HepG2 (cell line): ENCODE measurements around the gene YLPM1. TPM values are rescaled to one million over a fixed set of nuclear protein-coding genes. Genes with fewer than 3 reads are reported as not detected.
A peak's percentile ranks its signal among the peaks of the same experiment; 100 is the strongest.

Source experiments
- DNMT3B ChIP-seq: conservative IDR thresholded peaks from 2 replicates; pipeline ENCODE4 v1.6.1; 2016; ENCODE audit warnings: missing biosample characterization, control low read depth
- ELF4 ChIP-seq: sonication (generic); formaldehyde crosslinking; IDR thresholded peaks from 2 replicates; pipeline ENCODE4 v1.5.0; 2020; ENCODE audit warnings: missing genetic modification reagents, mild to moderate bottlenecking, moderate library complexity, borderline replicate concordance
- FOXJ3 ChIP-seq: sonication (generic); formaldehyde crosslinking; IDR thresholded peaks from 2 replicates; pipeline ENCODE4 v1.4.0; 2020; ENCODE audit warnings: missing genetic modification reagents, mild to moderate bottlenecking, borderline replicate concordance
- MAFF ChIP-seq: IDR thresholded peaks from 2 replicates; pipeline ENCODE4 v1.6.1; 2011; ENCODE audit warnings: low read depth, low read length, improper control_type of control experiment
- MXD3 ChIP-seq: IDR thresholded peaks from 2 replicates; pipeline ENCODE4 v1.6.1; 2016; ENCODE audit warnings: mild to moderate bottlenecking, missing biosample characterization, missing genetic modification reagents
- NFIC ChIP-seq: IDR thresholded peaks from 2 replicates; pipeline ENCODE4 v1.6.1; 2012; ENCODE audit warnings: mild to moderate bottlenecking, low read length, inconsistent platforms
- SCMH1 ChIP-seq: sonication (generic); formaldehyde crosslinking; IDR thresholded peaks from 2 replicates; pipeline ENCODE4 v1.9.0; 2021; ENCODE audit warnings: missing genetic modification reagents, mild to moderate bottlenecking, borderline replicate concordance
- TARDBP ChIP-seq: sonication (generic); formaldehyde crosslinking; IDR thresholded peaks from 2 replicates; pipeline ENCODE4 v1.8.0; 2022; ENCODE audit warnings: mild to moderate bottlenecking, missing genetic modification reagents
- ZNF407 ChIP-seq: sonication (generic); formaldehyde crosslinking; IDR thresholded peaks from one replicate; pipeline ENCODE4 v1.5.1; 2020; ENCODE audit warnings: mild to moderate bottlenecking, missing genetic modification reagents; ENCODE audit errors: not compliant biosample characterization
- ZNF589 ChIP-seq: sonication (generic); formaldehyde crosslinking; conservative IDR thresholded peaks from 2 replicates; pipeline ENCODE4 v1.8.0; 2022; ENCODE audit warnings: mild to moderate bottlenecking, moderate library complexity, missing genetic modification reagents
- ZNF724P ChIP-seq: sonication (generic); formaldehyde crosslinking; IDR thresholded peaks from 2 replicates; pipeline ENCODE4 v1.8.0; 2022; ENCODE audit warnings: missing genetic modification reagents, borderline replicate concordance
- ZNF790 ChIP-seq: sonication (generic); formaldehyde crosslinking; IDR thresholded peaks from 2 replicates; pipeline ENCODE4 v1.8.0; 2022; ENCODE audit warnings: missing genetic modification reagents, mild to moderate bottlenecking, borderline replicate concordance
- ZNF816 ChIP-seq: sonication (generic); formaldehyde crosslinking; IDR thresholded peaks from 2 replicates; pipeline ENCODE4 v1.8.0; 2022; ENCODE audit warnings: missing genetic modification reagents, mild to moderate bottlenecking, borderline replicate concordance
- polyA plus RNA-seq, 8 experiments: library from polyadenylated mRNA; depleted of rRNA in 3 of 8; stranded (reverse) in 7 of 8; unstranded in 1 of 8; fragments of >200 nt; fragmentation: Illumina TruSeq in 4 of 8; extraction: Trizol in 4 of 8; gene quantifications; 2 replicates each; pipeline versions ENCODE4 v1.2.1 to v1.2.3, GENCODE V29; 2011 to 2016; ENCODE audit warnings: low read depth in 4 of 8, missing spikeins in 1 of 8, mixed read lengths in 1 of 8; ENCODE audit not compliant: insufficient read depth in 1 of 8
- total RNA-seq, 5 experiments: library from RNA; depleted of rRNA; stranded (reverse); fragments of >200 nt; fragmentation: Illumina TruSeq; extraction: Trizol; gene quantifications; 2 replicates each; pipeline ENCODE4 v1.2.3, GENCODE V29; 2016; ENCODE audit warnings: low read depth in 1 of 5
- TF ChIP-seq, protein P1 (sequence below): sonication (generic); formaldehyde crosslinking; IDR thresholded peaks from 2 replicates; pipeline ENCODE4 v1.8.1; 2023; ENCODE audit warnings: mild to moderate bottlenecking, missing genetic modification reagents, borderline replicate concordance
- TF ChIP-seq, protein P2 (sequence below), 2 experiments: sonication (generic) in 1 of 2; formaldehyde crosslinking in 1 of 2; IDR thresholded peaks; 2 replicates each; pipeline versions ENCODE4 v1.5.1 to v1.6.1; 2011 to 2020; ENCODE audit warnings: borderline replicate concordance in 1 of 2, low read depth in 1 of 2, low read length in 1 of 2, mild to moderate bottlenecking in 1 of 2, missing genetic modification reagents in 1 of 2, moderate library complexity in 1 of 2
- TF ChIP-seq, protein P3 (sequence below): IDR thresholded peaks from 2 replicates; pipeline ENCODE4 v1.6.1; 2012; ENCODE audit warnings: inconsistent platforms

YLPM1 gene
- total and polyA plus RNA-seq, 2 of the 13 experiments (the other 11 are each of a cell fraction or from before 2014, with no cell fraction given), result 6.7 to 21.9 TPM

- TF ChIP-seq, protein P1, sequence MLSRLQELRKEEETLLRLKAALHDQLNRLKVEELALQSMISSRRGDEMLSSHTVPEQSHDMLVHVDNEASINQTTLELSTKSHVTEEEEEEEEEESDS, result no peak
- TF ChIP-seq ZNF724P (CRISPR knock-in tag) (no peak), ZNF790 (CRISPR knock-in tag) (no peak), ELF4 (CRISPR knock-in tag) (no peak), MXD3 (CRISPR knock-in tag) (peak; percentile 75), ZNF816 (CRISPR knock-in tag) (peak; percentile 61; the same call in 1 of the 2 replicates), ZNF589 (CRISPR knock-in tag) (no peak), DNMT3B (CRISPR knock-in tag) (no peak), MAFF (no peak), ZNF407 (CRISPR knock-in tag) (peak; percentile 75), SCMH1 (no peak), TARDBP (CRISPR knock-in tag) (peak; percentile 39), FOXJ3 (CRISPR knock-in tag) (peak; percentile 56; the same call in 1 of the 2 replicates), NFIC (0 out of 2 replicates have a peak, but pooled peaks have one; percentile 49)
- TF ChIP-seq, protein P2, sequence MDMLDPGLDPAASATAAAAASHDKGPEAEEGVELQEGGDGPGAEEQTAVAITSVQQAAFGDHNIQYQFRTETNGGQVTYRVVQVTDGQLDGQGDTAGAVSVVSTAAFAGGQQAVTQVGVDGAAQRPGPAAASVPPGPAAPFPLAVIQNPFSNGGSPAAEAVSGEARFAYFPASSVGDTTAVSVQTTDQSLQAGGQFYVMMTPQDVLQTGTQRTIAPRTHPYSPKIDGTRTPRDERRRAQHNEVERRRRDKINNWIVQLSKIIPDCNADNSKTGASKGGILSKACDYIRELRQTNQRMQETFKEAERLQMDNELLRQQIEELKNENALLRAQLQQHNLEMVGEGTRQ (IDR thresholded peaks at IDR 0.05; ENCODE audit: low read depth, low read length), result no peak
- TF ChIP-seq, protein P2 (CRISPR knock-in tag; IDR thresholded peaks at IDR 0.05; ENCODE audit: borderline replicate concordance), result no peak; the same call in 1 of the 2 replicates
- TF ChIP-seq, protein P3, sequence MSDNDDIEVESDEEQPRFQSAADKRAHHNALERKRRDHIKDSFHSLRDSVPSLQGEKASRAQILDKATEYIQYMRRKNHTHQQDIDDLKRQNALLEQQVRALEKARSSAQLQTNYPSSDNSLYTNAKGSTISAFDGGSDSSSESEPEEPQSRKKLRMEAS, result peak; percentile 70
Observed at GRCh38 chr14:74762917-74763802, at the start of gene YLPM1 (continued).
